ENCODE data around the gene SLC5A10.
"Not testable (repeated sequence)": the region's sequence is repeated elsewhere in the genome, so short reads cannot be mapped to it uniquely, and the experiment has no call there.

The SLC5A10 gene

DNA sequence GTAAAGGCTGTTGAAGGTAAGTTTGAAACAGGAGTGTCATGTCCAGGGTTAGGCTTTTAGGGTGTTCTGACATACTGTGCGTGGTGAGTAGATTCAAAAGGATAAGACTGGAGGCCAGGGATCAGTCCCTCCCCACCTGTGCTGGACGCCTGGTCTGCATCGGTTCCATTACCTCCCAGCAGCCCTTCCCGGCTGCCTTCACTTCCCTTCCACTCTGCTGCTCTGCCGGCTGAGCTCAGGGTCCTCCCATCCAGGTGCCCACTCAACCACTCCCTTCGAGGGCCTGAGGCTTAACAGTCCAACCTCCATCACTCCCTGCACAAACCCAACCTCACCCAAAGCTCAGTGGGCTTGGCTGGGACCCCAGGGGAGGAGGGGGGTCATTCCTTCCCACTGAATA, 4.1 kb upstream of the SLC5A10 start:
- no peak for DNase-seq (ENCODE audit: low read depth)

DNA sequence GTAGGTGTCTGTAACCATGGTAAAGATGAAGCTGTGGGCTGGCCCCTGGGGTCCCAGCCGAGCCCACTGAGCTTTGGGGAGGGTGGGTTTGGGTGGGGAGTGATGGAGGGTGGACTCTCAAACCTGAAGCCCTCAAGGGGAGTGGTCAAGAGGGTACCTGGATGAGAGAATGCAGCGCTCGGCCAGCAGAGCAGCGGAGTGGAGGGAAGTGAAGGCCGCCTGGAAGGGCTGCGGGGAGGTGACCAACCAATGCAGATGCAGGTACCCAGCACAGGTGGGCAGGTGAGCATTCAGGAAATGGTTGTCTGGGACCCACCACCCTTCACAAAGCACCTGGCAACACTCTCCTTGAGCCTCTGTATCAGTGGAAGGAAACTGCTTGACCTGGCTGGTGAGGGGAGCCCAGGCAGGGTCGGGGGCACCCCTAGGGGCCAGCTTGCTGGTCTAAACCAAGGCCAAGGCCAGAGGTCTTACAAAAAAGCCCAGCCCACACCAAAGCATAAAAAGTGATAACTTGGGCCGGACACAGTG, 3.4 kb upstream of the SLC5A10 start:
- DNase-seq (ENCODE audit: low read depth), result no peak

DNA sequence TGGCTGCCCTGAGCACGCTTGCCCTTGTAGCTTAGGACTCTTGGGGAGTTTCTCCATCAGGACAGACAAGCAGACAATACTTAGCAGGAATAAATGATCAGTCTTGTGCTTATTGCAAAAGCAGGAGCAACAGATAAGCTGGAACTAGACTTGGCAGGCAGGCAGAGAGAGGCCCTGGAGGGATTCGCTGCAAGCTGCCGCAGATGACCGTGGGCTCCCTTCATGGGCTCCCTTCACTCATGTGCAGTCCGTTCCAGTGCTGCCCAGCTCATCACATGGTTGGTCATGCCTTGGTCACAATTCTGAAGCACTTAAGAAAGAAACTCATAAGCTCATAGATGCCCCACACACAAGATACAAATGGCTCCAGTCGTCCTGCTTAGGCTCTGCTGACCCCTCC, 2.4 kb upstream of the SLC5A10 start:
- DNase-seq (ENCODE audit: low read depth), result no peak

DNA sequence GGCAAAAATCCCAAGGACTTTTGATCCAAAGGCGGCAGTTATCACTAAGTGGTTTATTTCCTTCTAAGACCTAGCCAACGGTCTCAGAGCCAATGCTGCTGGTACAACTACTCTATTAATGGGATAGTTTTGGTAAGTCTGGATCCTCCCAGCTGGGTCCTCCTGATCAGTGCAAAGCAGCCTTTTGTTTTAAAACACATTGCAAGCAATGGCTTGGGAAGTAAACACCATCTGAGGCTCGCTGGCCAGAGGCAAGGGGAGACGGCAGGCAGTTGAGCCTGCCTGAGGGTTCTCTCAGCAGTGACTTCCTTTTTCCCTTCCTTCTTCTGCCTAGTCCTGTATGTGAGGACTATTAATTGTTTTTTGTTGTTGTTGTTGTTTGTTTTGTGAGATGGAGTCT, 1.6 kb upstream of the SLC5A10 start:
- DNase-seq (ENCODE audit: low read depth), result no peak

DNA sequence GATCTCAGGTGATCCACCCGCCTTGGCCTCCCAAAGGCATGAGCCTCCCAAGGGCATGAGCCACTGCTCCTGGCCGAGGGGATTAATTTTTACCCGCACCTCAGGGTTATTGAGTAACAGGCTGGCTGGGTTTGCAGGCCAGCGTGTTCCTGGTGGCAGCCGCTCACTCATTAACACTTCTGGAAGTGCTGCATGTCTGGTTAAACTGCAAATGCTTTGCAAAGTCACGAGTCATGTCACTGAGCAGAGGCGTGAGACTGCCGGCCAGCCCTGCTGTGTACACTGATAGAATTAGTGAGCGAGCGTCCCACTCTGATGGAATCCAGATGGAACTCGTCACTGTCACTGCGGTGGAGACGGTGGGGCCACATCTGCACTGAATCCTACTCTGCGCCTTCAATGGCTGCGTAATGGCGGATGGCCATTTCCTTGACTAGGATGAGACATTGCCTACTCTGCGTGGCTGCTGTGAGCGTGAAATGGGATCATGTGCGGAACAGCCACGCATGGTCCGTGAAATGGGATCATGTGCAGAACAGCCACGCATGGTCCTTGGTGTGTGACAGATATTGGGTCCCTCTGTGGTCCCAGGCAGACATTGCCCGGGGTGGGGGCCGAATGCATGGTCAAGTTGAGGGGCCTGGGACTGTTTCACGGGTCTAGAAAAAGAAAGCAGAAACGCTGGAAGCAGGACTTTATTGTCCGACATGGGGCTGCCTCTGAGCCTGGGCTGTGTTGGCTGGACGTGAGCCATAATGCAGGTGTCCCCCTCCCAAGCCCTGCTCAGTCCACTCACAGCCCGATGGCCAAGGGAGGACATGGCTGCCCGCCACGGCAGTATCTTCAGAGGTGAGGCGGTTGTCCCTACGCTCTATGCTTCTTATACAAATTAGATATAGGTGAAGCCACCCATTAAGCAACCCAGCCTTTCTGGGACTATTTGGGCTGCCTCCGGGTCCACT, 740 bp upstream of the SLC5A10 start:
- no peak for DNase-seq (ENCODE audit: low read depth)

DNA sequence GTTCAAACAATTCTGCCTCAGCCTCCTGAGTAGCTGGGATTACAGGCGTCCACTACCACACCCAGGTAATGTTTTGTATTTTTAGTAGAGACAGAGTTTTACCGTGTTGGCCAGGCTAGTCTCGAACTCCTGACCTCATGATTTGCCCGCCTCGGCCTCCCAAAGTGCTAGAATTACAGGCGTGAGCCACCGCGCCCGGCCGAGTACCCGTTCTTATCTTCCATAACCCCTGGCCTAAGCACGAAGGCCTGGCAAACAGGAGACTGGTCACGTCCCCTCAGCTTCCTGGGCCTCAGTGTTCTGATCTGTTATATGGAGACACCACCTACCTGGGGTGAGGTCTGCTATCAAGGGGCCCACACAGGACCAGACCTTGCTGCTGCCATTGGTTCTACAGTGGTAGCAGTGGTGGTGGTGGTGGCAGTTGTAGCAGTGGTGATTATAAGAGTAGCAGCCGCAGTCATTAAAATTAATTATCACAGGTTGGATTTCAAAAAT, 1.3 kb downstream of the SLC5A10 start:
- DNase-seq (ENCODE audit: low read depth), result no peak

DNA sequence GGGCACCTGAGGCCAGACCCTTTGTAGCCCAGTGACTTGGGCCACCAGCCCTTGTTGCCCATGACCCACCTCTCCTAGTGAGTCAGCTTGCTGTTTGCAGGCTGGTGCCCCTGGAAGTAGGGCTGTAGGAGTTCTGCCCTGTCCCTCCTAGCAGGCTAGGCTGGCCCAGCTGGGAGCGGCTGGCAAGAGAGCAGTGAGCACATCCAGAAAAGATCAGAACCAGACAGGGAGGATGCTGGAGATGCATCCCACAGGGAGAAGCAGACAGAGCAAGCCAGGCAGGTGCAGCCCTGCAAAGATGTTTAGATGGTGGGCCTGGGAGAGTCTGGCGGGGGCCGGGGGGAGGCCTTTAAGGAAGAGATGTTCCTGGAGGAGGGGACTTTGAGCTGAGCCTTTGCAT, 2.4 kb downstream of the SLC5A10 start:
- DNase-seq (ENCODE audit: low read depth), result no peak

DNA sequence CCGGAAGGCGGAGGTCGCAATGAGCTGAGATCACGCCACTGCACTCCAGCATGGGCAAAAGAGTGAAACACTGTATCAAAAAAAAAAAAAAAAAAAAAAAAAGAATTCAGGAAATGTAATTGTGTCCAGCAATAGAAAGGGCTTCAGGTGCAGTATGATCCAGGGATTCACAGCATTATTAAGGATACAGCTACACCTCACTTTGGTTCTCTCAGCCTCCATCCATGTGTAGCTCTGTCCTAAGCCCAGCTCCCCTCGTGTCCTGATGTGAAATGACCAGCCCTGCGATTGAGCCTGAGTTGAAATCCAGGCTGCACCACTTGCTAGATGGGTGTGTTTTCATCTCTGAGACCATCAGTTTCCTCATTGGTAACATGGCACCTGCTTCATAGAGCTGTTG, 3.0 kb downstream of the SLC5A10 start:
- DNase-seq (ENCODE audit: low read depth), result no peak

DNA sequence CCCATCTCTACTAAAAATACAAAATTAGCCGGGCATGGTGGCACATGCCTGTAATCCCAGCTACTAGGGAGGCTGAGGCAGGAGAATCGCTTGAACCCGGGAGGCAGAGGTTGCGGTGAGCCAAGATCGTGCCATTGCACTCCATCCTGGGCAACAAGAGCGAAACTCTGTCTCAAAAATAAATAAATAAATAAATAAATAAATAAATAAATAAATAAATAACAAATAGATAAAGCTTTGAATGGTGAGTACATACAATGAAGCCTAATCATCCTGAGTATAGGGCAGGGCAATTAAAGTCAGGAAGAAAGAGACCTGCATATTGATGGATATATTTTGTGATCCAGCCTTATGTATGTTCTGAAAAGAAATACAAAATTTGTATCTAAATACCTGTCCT, 4.1 kb downstream of the SLC5A10 start:
- DNase-seq (ENCODE audit: low read depth), result not testable (repeated sequence)

DNA sequence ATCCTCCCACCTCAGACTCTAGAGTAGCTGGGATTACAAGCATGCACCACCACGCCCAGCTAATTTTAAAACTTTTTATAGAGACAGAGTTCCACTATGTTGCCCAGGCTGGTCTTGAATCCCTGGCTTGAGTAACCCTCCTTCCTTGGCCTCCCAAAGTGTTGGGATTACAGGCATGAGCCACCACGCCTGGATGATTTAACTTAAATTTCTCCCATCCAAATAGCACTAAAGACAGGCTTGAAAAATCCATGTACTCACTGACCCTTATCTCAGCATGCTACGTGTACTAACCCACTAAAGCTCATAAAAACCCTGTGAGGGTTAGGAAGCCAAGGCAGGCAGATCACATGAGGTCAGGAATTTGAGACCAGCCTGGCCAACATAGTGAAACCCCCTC, 4.6 kb downstream of the SLC5A10 start:
- no peak for DNase-seq (ENCODE audit: low read depth)

DNA sequence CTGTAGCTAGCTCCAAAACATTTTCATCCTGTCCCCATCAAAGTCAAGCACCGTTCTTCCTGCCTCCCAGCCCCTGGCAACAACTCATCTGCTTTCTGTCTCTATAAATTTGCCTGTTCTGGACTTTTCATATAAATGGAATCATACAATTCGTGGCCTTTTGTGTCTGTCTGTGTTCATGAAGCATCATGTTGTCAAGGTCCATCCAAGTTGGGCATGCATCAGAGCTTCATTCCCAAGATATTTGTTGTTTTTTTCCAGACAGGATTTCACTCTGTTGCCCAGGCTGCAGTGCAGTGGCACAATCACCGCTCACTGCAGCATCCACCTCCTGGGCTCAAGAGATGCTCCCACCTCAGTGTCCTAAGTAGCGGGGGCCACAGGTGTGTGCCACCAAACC, 5.9 kb downstream of the SLC5A10 start:
- no peak for DNase-seq (ENCODE audit: low read depth)

DNA sequence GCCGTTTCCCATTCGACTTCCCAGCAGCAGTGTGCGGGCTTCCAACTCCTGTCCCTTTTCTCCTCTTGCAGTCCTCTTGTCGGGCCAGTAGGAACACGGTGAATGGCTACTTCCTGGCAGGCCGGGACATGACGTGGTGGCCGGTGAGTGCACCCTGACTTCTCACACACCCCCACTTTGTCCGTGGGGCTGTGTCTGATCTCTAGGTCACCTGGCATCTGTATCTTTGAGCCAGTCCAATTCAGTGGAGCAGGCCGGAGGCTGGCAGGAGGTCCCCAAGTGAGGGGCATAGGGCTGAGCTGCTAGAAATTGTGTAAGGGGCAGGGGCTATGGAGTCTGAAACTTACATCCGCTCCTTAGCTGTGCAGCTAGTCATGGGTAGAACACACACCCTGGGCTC, 6.6 kb downstream of the SLC5A10 start:
- DNase-seq (ENCODE audit: low read depth), result no peak

DNA sequence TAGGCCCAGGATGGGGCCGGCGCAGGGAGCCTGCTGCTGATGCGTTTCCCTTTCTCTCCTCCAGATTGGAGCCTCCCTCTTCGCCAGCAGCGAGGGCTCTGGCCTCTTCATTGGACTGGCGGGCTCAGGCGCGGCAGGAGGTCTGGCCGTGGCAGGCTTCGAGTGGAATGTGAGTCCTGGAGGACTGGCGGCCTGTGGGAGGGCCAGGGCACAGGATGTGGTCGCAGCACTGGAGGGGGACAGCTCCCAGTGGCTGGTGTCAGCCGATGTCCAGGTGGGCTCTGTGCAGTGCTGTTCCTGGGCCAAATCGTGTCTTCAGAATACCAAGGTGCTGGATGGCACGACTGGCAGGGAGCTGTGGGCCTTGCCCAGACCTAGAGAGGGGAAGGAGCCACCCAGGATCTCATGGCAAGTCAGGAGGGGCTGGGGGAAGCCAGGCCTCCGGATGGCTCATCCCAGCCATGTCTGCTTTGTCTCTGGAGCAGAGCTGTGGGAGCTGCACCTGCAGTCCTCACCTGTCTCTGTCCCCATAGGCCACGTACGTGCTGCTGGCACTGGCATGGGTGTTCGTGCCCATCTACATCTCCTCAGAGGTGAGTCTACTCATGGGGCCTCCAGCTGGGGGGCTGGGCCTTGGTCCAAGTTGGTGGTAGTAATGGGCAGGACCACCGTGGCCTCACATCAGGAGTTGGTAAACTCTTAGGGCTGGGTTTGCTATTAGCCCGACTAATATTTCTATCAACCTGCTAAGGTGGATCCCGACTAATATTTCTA, 7.3 kb downstream of the SLC5A10 start:
- DNase-seq (ENCODE audit: low read depth), result no peak

DNA sequence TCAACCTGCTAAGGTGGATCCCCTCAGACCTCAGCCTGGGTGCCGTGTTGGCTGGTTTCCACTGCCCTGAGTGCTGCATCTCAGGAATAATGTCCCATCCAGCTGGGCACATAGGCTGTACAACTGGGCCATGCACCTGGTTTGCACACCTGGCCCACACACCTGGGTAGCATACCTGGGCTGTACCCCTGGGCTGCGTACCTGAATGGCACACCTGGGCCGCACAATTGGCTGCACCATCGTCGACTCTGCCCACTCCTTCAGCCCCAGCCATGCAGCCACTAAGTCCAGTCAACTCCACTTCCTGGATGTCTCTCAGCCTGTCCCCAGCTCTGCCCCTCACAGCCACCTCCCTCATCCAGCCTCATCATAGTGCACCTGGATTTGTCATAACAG, 7.9 kb downstream of the SLC5A10 start:
- DNase-seq (ENCODE audit: low read depth), result no peak

DNA sequence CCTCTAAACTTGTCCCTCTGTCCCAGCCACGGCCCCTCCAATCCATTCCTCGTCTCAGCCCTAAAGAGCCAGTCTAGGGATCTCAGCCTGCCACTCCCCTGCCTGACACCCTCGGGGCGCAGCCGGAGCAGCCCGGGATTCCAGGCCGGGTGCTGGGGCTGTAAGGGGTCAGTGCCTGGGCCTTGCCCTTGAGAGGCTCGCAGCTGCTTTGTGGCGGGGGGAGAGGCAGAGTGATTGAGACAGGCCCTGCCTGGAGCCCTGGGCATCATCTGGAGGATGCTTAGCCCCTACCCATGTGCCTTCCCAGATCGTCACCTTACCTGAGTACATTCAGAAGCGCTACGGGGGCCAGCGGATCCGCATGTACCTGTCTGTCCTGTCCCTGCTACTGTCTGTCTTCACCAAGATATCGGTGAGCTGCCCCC, 8.3 kb downstream of the SLC5A10 start:
- DNase-seq (ENCODE audit: low read depth), result no peak

DNA sequence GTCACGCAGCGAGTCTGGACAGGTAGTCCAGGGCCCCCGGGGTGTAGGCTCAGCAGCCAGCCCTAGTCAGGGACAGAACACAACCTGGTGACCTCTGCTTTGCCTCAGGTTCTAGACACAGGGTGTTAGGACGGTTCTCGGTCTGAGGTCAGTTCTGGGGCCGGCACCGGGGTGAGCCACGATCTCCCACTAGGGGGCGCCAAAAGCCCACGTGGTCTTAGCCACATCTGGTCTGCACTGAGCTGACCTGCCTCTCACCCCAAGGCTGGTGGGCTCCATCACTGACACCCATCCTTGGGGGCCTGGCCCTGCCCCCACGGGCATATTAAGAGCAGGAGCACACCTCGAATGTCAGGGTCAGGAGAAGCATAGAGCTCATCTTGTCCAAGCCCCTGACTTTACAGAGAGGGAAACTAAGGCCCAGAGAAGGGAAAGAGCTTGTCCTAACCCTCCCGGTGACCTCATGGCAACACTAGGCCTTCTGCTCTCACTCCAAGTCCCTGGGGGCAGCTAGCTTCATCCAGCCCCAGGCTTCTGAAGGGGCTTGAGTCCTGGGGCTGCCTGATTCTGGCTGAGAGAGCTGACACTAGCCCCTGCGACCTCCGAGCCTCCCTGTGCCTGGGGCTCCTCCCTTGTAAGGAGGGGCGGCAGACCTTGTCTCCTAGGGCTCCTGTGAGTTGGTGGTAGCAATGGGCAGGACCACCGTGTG, 9.0 kb downstream of the SLC5A10 start:
- DNase-seq (ENCODE audit: low read depth), result no peak

DNA sequence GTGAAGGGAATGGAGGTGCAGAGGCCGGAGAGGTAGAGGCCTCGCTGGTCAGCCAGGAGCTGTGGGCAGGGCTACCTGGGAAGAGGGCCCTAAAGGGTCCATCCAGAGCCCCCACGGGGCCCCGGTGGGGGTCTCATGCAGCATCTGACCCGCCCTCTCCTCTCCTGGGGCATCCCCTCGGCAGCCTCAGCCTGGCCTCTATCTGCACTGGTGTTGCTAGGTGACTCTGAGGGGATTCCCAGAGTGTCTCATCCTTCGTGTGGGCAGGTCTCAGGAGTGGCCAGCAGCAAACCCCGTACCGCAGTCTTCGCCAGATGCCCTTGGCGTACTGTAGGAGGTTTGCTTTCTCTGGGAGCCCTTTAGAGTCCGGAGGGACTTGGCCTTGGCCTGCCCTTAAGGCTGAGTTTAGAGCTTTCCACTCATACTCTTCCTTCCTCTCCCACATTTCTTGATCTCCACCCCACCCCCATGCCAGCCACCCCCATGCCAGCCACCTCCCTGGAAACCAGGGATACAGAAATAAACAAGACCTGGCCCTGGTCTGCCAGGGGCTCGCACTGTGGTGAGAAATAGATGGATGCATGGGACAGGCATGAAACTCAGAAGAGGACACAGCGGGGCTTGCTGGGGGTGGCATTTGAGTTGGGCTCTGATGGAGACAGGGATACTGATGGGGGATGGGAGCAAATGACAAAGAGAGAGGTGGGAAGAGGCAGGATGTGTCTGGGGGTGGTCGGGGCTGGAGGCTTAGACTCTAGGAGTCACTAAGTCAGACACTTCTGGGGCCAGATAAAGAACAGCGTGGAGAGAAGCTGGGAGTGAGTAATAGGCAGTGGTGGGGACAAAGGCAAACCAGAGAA, 9.9 kb downstream of the SLC5A10 start:
- no peak for DNase-seq (ENCODE audit: low read depth)

DNA sequence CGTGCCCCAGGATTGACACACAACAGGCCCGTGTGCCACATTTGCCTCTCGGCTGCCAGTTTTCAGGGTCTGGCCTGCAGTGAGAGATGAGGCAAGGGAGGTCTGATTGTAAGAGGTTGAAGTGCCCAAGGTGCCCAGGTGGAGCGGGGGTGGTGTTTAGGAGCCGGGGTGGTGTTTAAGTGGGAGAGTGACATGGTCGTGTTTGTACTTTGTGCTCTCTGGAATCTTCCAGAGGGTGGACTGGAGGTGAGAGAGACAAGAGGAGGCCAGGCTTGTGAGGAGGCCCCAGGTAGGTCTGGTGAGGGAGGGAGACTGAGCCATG, 10.5 kb downstream of the SLC5A10 start:
- no peak for DNase-seq (ENCODE audit: low read depth)

DNA sequence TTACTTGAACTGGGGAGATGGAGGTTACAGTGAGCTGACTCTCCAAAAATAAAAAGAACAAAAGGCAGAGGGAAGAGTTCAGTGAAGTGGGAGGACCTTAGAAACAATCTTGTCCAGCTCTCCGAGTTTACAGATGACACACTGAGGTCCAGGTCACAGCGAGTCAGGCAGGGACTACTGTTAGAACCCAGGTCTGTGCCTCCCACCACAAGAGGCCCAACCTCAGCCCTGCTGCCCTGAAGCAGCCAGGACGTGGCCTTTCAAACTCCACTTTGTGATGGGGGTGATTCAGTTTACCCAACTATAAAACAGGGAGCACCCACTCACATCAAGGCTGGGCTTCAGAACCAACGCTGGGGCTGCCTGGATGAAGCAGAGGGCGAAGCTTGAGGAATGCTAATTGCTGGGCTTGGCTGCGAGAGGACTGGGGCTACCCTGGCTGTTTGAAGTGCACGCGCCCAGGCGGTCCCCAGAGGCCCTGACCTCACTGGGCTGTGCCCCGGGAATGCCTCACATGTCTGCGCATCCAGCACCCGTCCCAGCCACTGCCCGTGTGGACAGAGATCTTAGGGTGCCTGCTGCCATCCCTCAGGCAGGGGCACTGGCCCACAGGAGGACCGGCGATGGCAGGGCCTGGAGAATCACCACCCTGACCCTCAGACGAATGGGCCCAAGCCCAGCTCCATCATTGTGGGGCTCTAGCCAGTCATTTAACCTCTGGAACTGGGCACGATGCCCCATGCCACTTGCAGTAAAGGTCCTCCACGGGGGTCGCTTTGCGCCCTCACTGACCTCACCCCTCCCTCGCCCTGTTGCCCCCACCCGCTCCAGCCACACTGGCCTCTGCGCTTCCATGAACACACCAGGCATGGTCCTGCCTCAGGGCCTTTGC, 11.4 kb downstream of the SLC5A10 start:
- peak; percentile 23 for DNase-seq (ENCODE audit: low read depth)

DNA sequence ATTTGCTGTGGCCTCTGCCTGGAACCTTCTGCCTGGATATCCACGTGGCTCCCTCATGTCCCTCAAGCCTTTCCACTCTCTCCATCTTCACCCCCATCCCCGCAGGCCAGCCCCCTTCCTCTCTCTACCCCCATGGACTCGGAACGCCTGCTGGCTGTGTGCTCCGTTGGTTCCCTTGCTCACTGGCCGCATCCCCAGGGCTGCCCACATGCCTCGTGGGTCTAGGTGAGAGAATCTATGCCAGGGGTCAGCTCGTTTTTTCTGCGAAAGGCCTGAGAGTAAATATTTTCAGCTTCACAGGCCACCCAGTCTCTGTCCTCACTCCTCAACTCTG, 12.0 kb downstream of the SLC5A10 start:
- DNase-seq (ENCODE audit: low read depth), result no peak

DNA sequence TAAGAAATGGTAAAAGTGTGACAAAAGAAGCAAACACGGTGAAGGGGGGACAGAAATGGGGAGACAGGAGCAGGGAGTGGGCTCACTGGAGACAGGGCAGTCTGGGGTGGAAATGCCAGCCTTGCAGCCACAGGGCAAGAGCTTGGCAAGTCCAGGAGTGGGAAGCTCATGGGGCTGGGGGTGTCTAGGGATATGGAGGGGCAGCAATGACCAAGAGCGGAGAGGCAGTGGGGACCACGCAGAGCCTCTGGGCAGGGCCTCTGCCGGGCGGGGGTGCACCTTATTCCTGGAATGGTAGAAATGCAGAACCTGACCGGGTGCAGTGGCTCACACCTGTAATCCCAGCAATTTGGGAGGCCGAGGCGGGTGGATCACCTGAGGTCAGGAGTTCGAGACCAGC, 12.6 kb downstream of the SLC5A10 start:
- DNase-seq (ENCODE audit: low read depth), result no peak
